Tibial artery (tissue), 4 donors: ENCODE results near the gene RPUSD3.

Experiments
- DNase-seq, 2 donors: peaks; one replicate each; pipeline ENCODE4 v3.0.0-alpha.2; 2019
- H3K27ac ChIP-seq, 2 donors: fragments of 200-600 bp; sonication (generic) in 1 of 2; 1 replicate in 1 of 2; 2 replicates in 1 of 2; pipeline ENCODE4 v1.5.1; 2018 to 2019; ENCODE audit warnings: mild to moderate bottlenecking in 1 of 2
- H3K27me3 ChIP-seq, 2 donors: fragments of 200-600 bp; sonication (generic) in 1 of 2; one replicate each; pipeline versions ENCODE4 v1.5.1 to v1.6.0; 2016 to 2019
- H3K36me3 ChIP-seq, 3 donors: fragments of 200-600 bp; sonication (generic) in 2 of 3; one replicate each; pipeline ENCODE4 v1.5.1; 2016 to 2019; ENCODE audit warnings: mild to moderate bottlenecking in 2 of 3
- H3K4me1 ChIP-seq, 4 donors: fragments of 200-600 bp; sonication (generic) in 2 of 4; 1 replicate in 3 of 4; 2 replicates in 1 of 4; pipeline ENCODE4 v1.5.1; 2016 to 2019
- H3K4me3 ChIP-seq, 2 donors: fragments of 200-600 bp; sonication (generic) in 1 of 2; 1 replicate in 1 of 2; 2 replicates in 1 of 2; pipeline ENCODE4 v1.5.1; 2018 to 2019; ENCODE audit warnings: mild to moderate bottlenecking in 2 of 2
- H3K9me3 ChIP-seq, 3 donors: fragments of 200-600 bp; sonication (generic) in 1 of 3; one replicate each; pipeline ENCODE4 v1.5.1; 2016 to 2019
- CTCF ChIP-seq, 2 experiments: fragments of 200-600 bp in 1 of 2; fragments of 450-650 bp in 1 of 2; IDR thresholded peaks; one replicate each; pipeline ENCODE4 v1.5.1; 2017 to 2019; ENCODE audit warnings: antibody characterized with exemption in 2 of 2, mild to moderate bottlenecking in 1 of 2, moderate library complexity in 1 of 2
- intact Hi-C: fragments of 100-400 bp; cut with DNase I; formaldehyde crosslinking; loops from one replicate; pipeline ENCODE4 v1.15.0; 2023; ENCODE audit warnings: low total_unique reads

RPUSD3 gene

DNA sequence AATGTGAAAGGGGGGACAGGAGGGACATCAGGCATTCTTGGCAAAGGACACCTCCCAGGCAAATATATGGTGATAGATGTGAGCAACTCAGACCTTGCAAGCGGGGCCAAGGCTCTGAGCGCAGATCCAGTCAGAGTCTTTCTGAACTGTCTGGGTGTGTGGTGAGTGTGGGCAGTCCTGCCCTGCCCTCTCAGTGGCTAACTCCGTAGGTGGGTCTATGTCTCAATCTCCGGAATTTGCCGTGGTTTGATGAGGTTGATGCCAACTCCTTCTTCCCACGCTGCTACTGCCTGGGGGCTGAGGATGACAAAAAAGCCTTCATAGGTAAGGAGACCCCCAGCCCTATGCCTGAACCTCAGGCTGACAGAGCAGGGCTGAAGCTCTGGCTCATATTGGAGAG, 26.4 kb downstream of the RPUSD3 start:
- no peaks in the 10 kb centered on the region for H3K4me1 ChIP-seq
- H3K27me3 ChIP-seq = no peaks in the 10 kb centered on the region
- H3K9me3 ChIP-seq = no peaks in the 10 kb centered on the region
- intact Hi-C loops = no loop called here
- no peak overlapping the region for H3K4me3 ChIP-seq
- peaks cover 0 to 71% (median 14%) of the 10 kb centered on the region in 3 donors for H3K36me3 ChIP-seq
- H3K27ac ChIP-seq = no peak overlapping the region
- no peak for DNase-seq
- TF ChIP-seq CTCF (IDR thresholded peaks at IDR 0.05) = no peak

DNA sequence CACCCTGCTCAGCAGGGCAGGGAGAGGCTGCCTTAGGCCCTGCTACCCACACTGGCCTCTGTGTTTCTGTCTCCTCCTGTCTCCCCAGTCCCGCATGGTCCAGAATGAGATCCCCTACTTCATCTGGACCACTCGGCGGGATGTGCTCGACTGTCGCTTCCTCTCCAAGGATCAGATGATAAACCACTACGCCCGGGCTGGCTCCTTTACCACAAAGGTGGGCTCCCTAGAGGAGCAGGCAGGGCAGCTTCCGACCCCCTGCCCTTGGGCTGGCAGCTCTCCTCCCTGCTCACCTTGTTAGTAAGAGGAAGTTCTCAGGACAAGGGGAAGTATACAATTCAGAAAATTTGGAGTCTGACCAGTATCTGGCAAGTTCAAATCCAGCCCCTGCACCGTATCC, 27.8 kb downstream of the RPUSD3 start:
- Histone ChIP-seq H3K9me3 (no peaks in the 10 kb centered on the region), H3K27me3 (no peaks in the 10 kb centered on the region), H3K36me3 (peaks cover 0 to 72% (median 11%) of the 10 kb centered on the region in 3 donors), H3K27ac (no peak overlapping the region), H3K4me1 (peaks cover 0 to 6% (median 1%) of the 10 kb centered on the region in 4 donors), H3K4me3 (no peak overlapping the region)
- DNase-seq = no peak
- intact Hi-C loops = no loop called here
- no peak for TF ChIP-seq CTCF (IDR thresholded peaks at IDR 0.05)

DNA sequence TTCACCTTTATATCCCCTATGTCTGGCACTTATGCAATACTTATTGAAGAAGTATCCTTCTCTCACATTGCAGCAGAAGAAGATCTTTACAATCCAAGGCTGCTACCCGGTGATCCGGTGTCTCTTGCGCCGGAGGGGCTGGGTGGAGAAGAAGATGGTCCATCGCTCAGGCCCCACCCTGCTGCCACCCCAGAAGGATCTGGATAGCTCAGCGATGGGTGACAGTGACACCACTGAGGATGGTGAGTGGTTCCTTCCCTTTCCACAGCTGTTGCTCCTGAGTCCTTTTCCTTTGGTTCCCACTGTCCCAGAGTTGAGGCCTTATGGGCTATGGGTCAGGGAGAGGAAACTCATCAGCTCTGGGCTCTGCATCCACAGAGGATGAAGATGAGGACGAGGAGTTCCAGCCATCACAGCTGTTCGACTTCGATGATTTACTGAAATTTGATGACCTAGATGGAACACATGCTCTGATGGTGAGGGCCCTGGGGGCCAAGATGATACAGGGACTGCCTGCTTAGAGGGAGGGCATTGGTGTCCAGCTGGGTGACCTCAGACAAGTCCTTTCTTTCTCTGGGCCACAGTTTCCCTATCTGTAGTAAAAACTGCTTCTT, 30.8 kb downstream of the RPUSD3 start:
- Histone ChIP-seq H3K9me3 (no peaks in the 10 kb centered on the region), H3K27ac (no peak overlapping the region), H3K4me3 (no peak overlapping the region), H3K27me3 (no peaks in the 10 kb centered on the region), H3K4me1 (peaks cover 0 to 16% (median 13%) of the 10 kb centered on the region in 4 donors), H3K36me3 (peaks cover 0 to 45% (median 11%) of the 10 kb centered on the region in 3 donors)
- intact Hi-C loops = no loop called here
- no peak for TF ChIP-seq CTCF (IDR thresholded peaks at IDR 0.05)
- no peak for DNase-seq

DNA sequence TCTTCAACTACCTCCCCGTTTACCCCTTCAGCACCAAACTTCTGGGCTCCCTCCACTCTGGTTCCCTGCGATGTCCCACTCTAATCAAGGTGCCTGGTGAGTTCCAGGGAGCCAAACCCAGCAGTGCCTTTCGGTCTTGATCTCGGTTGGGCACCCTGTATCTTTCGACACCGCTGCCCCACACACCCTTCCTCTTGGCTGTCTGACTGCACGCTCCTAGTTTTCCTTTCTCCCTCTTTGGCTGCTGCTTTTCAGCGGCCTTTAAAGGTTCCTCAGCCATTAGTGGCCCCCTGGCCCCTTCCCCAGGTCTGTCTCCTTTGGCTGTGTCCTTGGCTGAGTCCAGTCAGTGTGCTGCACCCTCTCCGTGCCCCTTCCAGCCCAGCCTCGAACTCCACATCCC, 33.0 kb downstream of the RPUSD3 start:
- H3K36me3 ChIP-seq = peaks cover 6 to 50% (median 24%) of the 10 kb centered on the region in 3 donors
- no peaks in the 10 kb centered on the region for H3K9me3 ChIP-seq
- H3K4me1 ChIP-seq = peaks cover 0 to 16% (median 13%) of the 10 kb centered on the region in 4 donors
- peak overlapping the region; percentile 97 to 98 for H3K27ac ChIP-seq
- peak overlapping the region; percentile 77 to 80 for H3K4me3 ChIP-seq
- no peaks in the 10 kb centered on the region for H3K27me3 ChIP-seq
- DNase-seq = no peak
- no peak for TF ChIP-seq CTCF (IDR thresholded peaks at IDR 0.05)
- intact Hi-C loops = no loop called here

DNA sequence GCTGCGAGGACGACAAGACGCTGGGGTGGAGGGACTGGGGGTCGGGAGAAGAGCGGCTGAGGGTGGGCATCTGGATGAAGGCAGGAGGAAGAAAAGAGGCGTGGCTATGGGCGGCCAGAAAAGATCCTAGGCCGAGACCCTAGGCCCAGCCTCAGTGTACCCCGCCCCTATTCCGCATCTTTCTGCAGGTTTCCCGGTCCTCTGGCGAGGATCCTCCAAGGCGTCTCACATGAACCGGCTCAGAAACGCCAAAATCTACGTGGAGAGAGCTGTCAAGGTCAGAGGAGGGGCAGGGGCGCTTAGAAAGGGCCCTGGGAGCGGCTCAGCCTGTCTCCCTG, 33.4 kb downstream of the RPUSD3 start:
- Histone ChIP-seq H3K27me3 (no peaks in the 10 kb centered on the region), H3K9me3 (no peaks in the 10 kb centered on the region), H3K4me3 (peak overlapping the region; percentile 77 to 80), H3K4me1 (peaks cover 0 to 16% (median 13%) of the 10 kb centered on the region in 4 donors), H3K36me3 (peaks cover 9 to 50% (median 29%) of the 10 kb centered on the region in 3 donors), H3K27ac (peak overlapping the region; percentile 97 to 98)
- intact Hi-C loops = no loop called here
- no peak for DNase-seq
- TF ChIP-seq CTCF (IDR thresholded peaks at IDR 0.05) = no peak
